K562 (cell line): ENCODE measurements around the gene RHOC. TPM values are rescaled to one million over a fixed set of nuclear protein-coding genes. Genes with fewer than 3 reads are reported as not detected.

Experiments used
- ADNP ChIP-seq: fragments of 200-800 bp; sonication (Bioruptor generic); IDR thresholded peaks from 2 replicates; pipeline ENCODE4 v1.6.1; 2016; ENCODE audit warnings: missing genetic modification characterization, missing compliant biosample characterization
- ARID1B ChIP-seq: fragments of 450-650 bp; IDR thresholded peaks from 2 replicates; pipeline ENCODE4 v1.6.1; 2016; ENCODE audit warnings: antibody characterized with exemption, mild to moderate bottlenecking, inconsistent platforms
- CBX5 ChIP-seq: IDR thresholded peaks from 2 replicates; pipeline ENCODE4 v1.6.1; 2014; ENCODE audit warnings: low read depth, borderline replicate concordance
- CTBP1 ChIP-seq: fragments of 450-650 bp; IDR thresholded peaks from 2 replicates; pipeline ENCODE4 v1.6.1; 2016; ENCODE audit warnings: borderline replicate concordance
- ELF1 ChIP-seq: fragments of 200-800 bp; sonication (Bioruptor generic); IDR thresholded peaks from 2 replicates; pipeline ENCODE4 v1.6.1; 2016; ENCODE audit warnings: missing genetic modification characterization, missing compliant biosample characterization
- FOXK2 ChIP-seq, 2 experiments: fragments of 450-650 bp; IDR thresholded peaks in 1 of 2; conservative IDR thresholded peaks in 1 of 2; 2 replicates each; pipeline ENCODE4 v1.6.1; 2016; ENCODE audit warnings: low read depth in 2 of 2, mild to moderate bottlenecking in 1 of 2
- GTF2E2 ChIP-seq: fragments of 200-800 bp; sonication (Bioruptor generic); IDR thresholded peaks from 2 replicates; pipeline ENCODE4 v1.6.1; 2016; ENCODE audit warnings: missing genetic modification characterization, missing compliant biosample characterization
- KDM5B ChIP-seq: fragments of 200-600 bp; sonication (generic); IDR thresholded peaks from 2 replicates; pipeline ENCODE4 v1.6.1; 2012; ENCODE audit warnings: low read depth, mild to moderate bottlenecking, moderate library complexity, low read length, control low read depth, inconsistent platforms; ENCODE audit not compliant: insufficient replicate concordance
- NBN ChIP-seq: fragments of 450-650 bp; IDR thresholded peaks from 2 replicates; pipeline ENCODE4 v1.6.1; 2016; ENCODE audit warnings: low read depth, mild to moderate bottlenecking
- NCOA1 ChIP-seq: fragments of 450-650 bp; IDR thresholded peaks from 2 replicates; pipeline ENCODE4 v1.6.1; 2016; ENCODE audit warnings: low read depth
- POLR2AphosphoS5 ChIP-seq: IDR thresholded peaks from 2 replicates; pipeline ENCODE4 v1.6.1; 2011; ENCODE audit warnings: mild to moderate bottlenecking, low read depth, low read length, moderate library complexity; ENCODE audit not compliant: control insufficient read depth, insufficient read depth
- POLR3A ChIP-seq: IDR thresholded peaks from 2 replicates; pipeline ENCODE4 v1.6.1; 2011; ENCODE audit warnings: borderline replicate concordance, mild to moderate bottlenecking, moderate library complexity; ENCODE audit not compliant: insufficient read length, insufficient read depth; ENCODE audit errors: extremely low read depth
- RBFOX2 ChIP-seq: fragments of 200-400 bp; formaldehyde crosslinking; IDR thresholded peaks from 2 replicates; pipeline ENCODE4 v1.6.1; 2017; ENCODE audit warnings: low read depth, mild to moderate bottlenecking, low read length, moderate library complexity
- SMAD2 ChIP-seq: fragments of 150-350 bp; IDR thresholded peaks from 2 replicates; pipeline ENCODE4 v1.6.1; 2014; ENCODE audit warnings: low read depth, mild to moderate bottlenecking, low read length
- SMARCC2 ChIP-seq: fragments of 450-650 bp; IDR thresholded peaks from 2 replicates; pipeline ENCODE4 v1.6.1; 2017; ENCODE audit warnings: antibody characterized with exemption, moderate library complexity, mild to moderate bottlenecking, low read depth
- SRSF9 ChIP-seq: fragments of 200-400 bp; formaldehyde crosslinking; IDR thresholded peaks from 2 replicates; pipeline ENCODE4 v1.6.1; 2017; ENCODE audit warnings: low read depth, low read length, borderline replicate concordance
- SUPT5H ChIP-seq: fragments of 450-650 bp; IDR thresholded peaks from 2 replicates; pipeline ENCODE4 v1.6.1; 2016
- ZBTB7A ChIP-seq: IDR thresholded peaks from 2 replicates; pipeline ENCODE4 v1.6.1; 2011; ENCODE audit warnings: low read depth, mild to moderate bottlenecking, low read length, moderate library complexity, borderline replicate concordance; ENCODE audit not compliant: control insufficient read depth
- ZNF316 ChIP-seq: fragments of 450-650 bp; IDR thresholded peaks from 2 replicates; pipeline ENCODE4 v1.6.1; 2016
- polyA plus RNA-seq, 8 experiments: library from polyadenylated mRNA; depleted of rRNA in 4 of 8; stranded (reverse) in 5 of 8; unstranded in 3 of 8; fragments of >200 nt; fragmentation: Nextera tagmentation in 2 of 8; fragmentation: Illumina TruSeq in 1 of 8; extraction: Ambion mirVana in 2 of 8; extraction: Trizol in 1 of 8; gene quantifications; 2 replicates each; pipeline versions ENCODE4 v1.2.1 to v1.2.3, GENCODE V29; 2011 to 2014; ENCODE audit warnings: inconsistent platforms in 1 of 8, missing spikeins in 1 of 8
- total RNA-seq, 7 experiments: library from RNA; depleted of rRNA in 6 of 7; stranded (reverse); fragments of >200 nt in 6 of 7; fragmentation: Illumina TruSeq in 2 of 7; extraction: Trizol in 2 of 7; gene quantifications; 2 replicates each; pipeline versions ENCODE4 v1.2.1 to v1.2.3, GENCODE V29; 2011 to 2021; ENCODE audit warnings: low replicate concordance in 1 of 7
- TF ChIP-seq, protein P1 (sequence below): sonication (generic); formaldehyde crosslinking; IDR thresholded peaks from 2 replicates; pipeline ENCODE4 v1.8.0; 2023; ENCODE audit warnings: mild to moderate bottlenecking, missing genetic modification reagents
- TF ChIP-seq, protein P2 (sequence below), 2 experiments: fragments of 450-650 bp; IDR thresholded peaks; 2 replicates each; pipeline ENCODE4 v1.6.1; 2018; ENCODE audit warnings: mild to moderate bottlenecking in 2 of 2, low read depth in 1 of 2; ENCODE audit not compliant: partially characterized antibody in 2 of 2

The RHOC gene
- total and polyA plus RNA-seq, 9 of the 15 experiments (the other 6 are each of a cell fraction or from before 2014, with no cell fraction given): 35.2 to 364 (median 204) TPM

DNA sequence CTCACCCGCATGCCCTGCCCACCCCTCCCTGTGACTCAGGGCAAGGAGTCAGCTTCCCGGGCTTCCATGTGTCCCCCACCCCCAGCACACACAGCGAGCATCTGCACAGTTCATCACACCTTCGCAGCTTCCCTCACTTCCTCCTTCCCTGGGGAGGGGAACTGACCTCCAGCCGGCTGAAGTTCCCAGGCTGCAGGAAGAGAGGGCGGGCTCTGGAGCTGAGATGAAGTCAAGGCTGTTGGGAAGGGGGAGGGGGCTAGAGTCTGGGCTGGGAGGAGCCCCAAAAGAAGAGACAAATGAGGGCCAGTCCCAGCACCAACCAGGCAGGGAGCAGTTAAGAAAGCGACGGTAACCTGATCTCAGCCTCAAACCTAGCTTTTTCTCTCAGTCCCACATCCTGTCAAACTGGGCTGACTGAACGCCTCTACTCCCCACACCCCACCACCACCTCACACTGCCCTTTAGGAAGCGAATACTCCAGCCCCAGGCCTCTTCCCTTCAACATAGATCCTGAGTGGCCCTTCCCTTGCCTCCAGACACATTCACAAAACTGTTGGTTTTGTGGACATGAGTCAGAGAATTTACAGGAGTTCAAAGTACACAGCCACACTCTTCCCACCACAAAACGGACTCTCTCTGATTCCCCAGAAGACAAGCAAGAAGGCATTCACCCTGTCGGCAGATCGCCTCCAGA lies 1.8 kb downstream of the RHOC start (continued):
- TF ChIP-seq, protein P1, sequence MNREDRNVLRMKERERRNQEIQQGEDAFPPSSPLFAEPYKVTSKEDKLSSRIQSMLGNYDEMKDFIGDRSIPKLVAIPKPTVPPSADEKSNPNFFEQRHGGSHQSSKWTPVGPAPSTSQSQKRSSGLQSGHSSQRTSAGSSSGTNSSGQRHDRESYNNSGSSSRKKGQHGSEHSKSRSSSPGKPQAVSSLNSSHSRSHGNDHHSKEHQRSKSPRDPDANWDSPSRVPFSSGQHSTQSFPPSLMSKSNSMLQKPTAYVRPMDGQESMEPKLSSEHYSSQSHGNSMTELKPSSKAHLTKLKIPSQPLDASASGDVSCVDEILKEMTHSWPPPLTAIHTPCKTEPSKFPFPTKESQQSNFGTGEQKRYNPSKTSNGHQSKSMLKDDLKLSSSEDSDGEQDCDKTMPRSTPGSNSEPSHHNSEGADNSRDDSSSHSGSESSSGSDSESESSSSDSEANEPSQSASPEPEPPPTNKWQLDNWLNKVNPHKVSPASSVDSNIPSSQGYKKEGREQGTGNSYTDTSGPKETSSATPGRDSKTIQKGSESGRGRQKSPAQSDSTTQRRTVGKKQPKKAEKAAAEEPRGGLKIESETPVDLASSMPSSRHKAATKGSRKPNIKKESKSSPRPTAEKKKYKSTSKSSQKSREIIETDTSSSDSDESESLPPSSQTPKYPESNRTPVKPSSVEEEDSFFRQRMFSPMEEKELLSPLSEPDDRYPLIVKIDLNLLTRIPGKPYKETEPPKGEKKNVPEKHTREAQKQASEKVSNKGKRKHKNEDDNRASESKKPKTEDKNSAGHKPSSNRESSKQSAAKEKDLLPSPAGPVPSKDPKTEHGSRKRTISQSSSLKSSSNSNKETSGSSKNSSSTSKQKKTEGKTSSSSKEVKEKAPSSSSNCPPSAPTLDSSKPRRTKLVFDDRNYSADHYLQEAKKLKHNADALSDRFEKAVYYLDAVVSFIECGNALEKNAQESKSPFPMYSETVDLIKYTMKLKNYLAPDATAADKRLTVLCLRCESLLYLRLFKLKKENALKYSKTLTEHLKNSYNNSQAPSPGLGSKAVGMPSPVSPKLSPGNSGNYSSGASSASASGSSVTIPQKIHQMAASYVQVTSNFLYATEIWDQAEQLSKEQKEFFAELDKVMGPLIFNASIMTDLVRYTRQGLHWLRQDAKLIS (CRISPR knock-in tag): peak; percentile 71
- TF ChIP-seq SRSF9 (no peak), RBFOX2 (peak; percentile 67), CBX5 (no peak), ELF1 (tag) (peak; percentile 79), GTF2E2 (tag) (0 out of 2 replicates have a peak, but pooled peaks have one; percentile 42), CTBP1 (peak; percentile 97), NCOA1 (0 out of 2 replicates have a peak, but pooled peaks have one; percentile 46), ZBTB7A (peak; percentile 78; the same call in 1 of the 2 replicates), KDM5B (peak; percentile 82), ADNP (tag) (no peak), POLR3A (no peak), POLR2AphosphoS5 (peak; percentile 91), FOXK2 (conservative IDR thresholded peaks at IDR 0.05 in 1 of 2, IDR thresholded peaks at IDR 0.05 in 1 of 2; ENCODE audit: low read depth in 2 of 2) (peak in 1 of 2 experiments; percentile 18; a peak in 3 of 4 replicates), SUPT5H (peak; percentile 94), SMAD2 (no peak), ZNF316 (peak; percentile 2; the same call in 1 of the 2 replicates), ARID1B (peak; percentile 66), NBN (peak; percentile 78; the same call in 1 of the 2 replicates), SMARCC2 (peak; percentile 16; the same call in 1 of the 2 replicates)
- TF ChIP-seq, protein P2, sequence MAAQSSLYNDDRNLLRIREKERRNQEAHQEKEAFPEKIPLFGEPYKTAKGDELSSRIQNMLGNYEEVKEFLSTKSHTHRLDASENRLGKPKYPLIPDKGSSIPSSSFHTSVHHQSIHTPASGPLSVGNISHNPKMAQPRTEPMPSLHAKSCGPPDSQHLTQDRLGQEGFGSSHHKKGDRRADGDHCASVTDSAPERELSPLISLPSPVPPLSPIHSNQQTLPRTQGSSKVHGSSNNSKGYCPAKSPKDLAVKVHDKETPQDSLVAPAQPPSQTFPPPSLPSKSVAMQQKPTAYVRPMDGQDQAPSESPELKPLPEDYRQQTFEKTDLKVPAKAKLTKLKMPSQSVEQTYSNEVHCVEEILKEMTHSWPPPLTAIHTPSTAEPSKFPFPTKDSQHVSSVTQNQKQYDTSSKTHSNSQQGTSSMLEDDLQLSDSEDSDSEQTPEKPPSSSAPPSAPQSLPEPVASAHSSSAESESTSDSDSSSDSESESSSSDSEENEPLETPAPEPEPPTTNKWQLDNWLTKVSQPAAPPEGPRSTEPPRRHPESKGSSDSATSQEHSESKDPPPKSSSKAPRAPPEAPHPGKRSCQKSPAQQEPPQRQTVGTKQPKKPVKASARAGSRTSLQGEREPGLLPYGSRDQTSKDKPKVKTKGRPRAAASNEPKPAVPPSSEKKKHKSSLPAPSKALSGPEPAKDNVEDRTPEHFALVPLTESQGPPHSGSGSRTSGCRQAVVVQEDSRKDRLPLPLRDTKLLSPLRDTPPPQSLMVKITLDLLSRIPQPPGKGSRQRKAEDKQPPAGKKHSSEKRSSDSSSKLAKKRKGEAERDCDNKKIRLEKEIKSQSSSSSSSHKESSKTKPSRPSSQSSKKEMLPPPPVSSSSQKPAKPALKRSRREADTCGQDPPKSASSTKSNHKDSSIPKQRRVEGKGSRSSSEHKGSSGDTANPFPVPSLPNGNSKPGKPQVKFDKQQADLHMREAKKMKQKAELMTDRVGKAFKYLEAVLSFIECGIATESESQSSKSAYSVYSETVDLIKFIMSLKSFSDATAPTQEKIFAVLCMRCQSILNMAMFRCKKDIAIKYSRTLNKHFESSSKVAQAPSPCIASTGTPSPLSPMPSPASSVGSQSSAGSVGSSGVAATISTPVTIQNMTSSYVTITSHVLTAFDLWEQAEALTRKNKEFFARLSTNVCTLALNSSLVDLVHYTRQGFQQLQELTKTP (IDR thresholded peaks at IDR 0.05; ENCODE audit: low read depth in 1 of 2, partially characterized antibody in 2 of 2): peak in 1 of 2 experiments; percentile 47
